ENCODE results near the gene FRMD1.

DNA sequence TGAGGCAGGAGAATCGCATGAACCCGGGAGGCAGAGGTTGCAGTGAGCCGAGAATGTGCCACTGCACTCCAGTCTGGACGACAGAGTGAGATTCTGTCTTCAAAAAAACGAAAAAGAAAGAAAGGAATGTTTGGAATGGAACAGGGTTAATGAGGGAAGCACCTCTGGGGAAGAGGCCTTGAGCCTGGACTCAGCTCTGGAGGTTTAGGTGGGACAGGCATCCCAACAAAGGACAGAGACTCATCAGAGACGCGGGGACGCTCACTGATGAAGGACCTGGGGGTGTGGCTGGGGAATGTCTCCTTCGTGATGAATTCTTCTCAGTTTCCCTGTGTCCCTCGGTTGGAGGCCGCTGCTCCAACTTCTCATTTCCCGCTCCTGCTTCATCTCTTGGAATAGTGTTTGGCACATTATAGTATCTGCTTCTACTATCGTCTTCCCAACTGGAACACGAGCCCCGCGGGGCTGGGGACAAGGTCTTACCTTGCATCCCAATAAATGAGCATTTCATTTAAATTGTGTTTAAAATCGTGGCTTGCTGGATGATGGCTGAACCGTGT, 54.0 kb downstream of the FRMD1 start:
- no peak for TF ChIP-seq POLR2A (IDR thresholded peaks at IDR 0.05)
- TF ChIP-seq, protein P1, sequence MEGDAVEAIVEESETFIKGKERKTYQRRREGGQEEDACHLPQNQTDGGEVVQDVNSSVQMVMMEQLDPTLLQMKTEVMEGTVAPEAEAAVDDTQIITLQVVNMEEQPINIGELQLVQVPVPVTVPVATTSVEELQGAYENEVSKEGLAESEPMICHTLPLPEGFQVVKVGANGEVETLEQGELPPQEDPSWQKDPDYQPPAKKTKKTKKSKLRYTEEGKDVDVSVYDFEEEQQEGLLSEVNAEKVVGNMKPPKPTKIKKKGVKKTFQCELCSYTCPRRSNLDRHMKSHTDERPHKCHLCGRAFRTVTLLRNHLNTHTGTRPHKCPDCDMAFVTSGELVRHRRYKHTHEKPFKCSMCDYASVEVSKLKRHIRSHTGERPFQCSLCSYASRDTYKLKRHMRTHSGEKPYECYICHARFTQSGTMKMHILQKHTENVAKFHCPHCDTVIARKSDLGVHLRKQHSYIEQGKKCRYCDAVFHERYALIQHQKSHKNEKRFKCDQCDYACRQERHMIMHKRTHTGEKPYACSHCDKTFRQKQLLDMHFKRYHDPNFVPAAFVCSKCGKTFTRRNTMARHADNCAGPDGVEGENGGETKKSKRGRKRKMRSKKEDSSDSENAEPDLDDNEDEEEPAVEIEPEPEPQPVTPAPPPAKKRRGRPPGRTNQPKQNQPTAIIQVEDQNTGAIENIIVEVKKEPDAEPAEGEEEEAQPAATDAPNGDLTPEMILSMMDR (IDR thresholded peaks at IDR 0.05): no peak
